Activated T-helper 1 cell treated with anti-CD3 and anti-CD28 coated beads, Interleukin-2, amount 50 U/mL, for 16 hours (primary cell): ENCODE data around the gene RFX3.

Experiments
- DNase-seq, 2 donors: peaks; one replicate each; pipeline ENCODE4 v3.0.0-alpha.2; 2020; ENCODE audit warnings: low read depth in 1 of 2, low spot score in 1 of 2

Gene RFX3

GRCh38 chr9:3285365-3286161 lies 240.2 kb downstream of the RFX3 start:
- DNase-seq = no peak

GRCh38 chr9:3282365-3282764 lies 243.4 kb downstream of the RFX3 start:
- no peak for DNase-seq

GRCh38 chr9:3281399-3281798 lies 244.4 kb downstream of the RFX3 start:
- no peak for DNase-seq

- no peak for DNase-seq
These were observed 248.6 kb downstream of the RFX3 start for GRCh38 chr9:3277200-3277599.

GRCh38 chr9:3271581-3271980 lies 254.2 kb downstream of the RFX3 start:
- DNase-seq = no peak

GRCh38 chr9:3271157-3271556 lies 254.6 kb downstream of the RFX3 start:
- no peak for DNase-seq

GRCh38 chr9:3268223-3268622 lies 257.6 kb downstream of the RFX3 start:
- no peak for DNase-seq

- no peak for DNase-seq
These were observed 262.1 kb downstream of the RFX3 start for GRCh38 chr9:3263698-3264097.

- no peak for DNase-seq
These were observed 262.8 kb downstream of the RFX3 start for GRCh38 chr9:3262826-3263529.

GRCh38 chr9:3261484-3261883 lies 264.3 kb downstream of the RFX3 start:
- no peak for DNase-seq

- DNase-seq = no peak
These were observed 269.1 kb downstream of the RFX3 start for GRCh38 chr9:3256571-3257330.

GRCh38 chr9:3251309-3251708 lies 274.5 kb downstream of the RFX3 start:
- no peak for DNase-seq

- DNase-seq = no peak
These were observed 275.1 kb downstream of the RFX3 start for GRCh38 chr9:3250741-3251140.

- DNase-seq = no peak
These were observed 278.6 kb downstream of the RFX3 start for GRCh38 chr9:3247211-3247610.

GRCh38 chr9:3246241-3246640 lies 279.6 kb downstream of the RFX3 start:
- no peak for DNase-seq

- no peak for DNase-seq
These were observed 280.7 kb downstream of the RFX3 start for GRCh38 chr9:3244963-3245653.

- no peak for DNase-seq
These were observed 282.1 kb downstream of the RFX3 start for GRCh38 chr9:3243683-3244082.

GRCh38 chr9:3241290-3241689 lies 284.5 kb downstream of the RFX3 start:
- no peak for DNase-seq

- DNase-seq = peak; percentile 28 to 33
These were observed 285.0 kb downstream of the RFX3 start for GRCh38 chr9:3240656-3241268.

- no peak for DNase-seq
These were observed 286.6 kb downstream of the RFX3 start for GRCh38 chr9:3239240-3239639.

- no peak for DNase-seq
These were observed 287.6 kb downstream of the RFX3 start for GRCh38 chr9:3238236-3238635.
